GM12801 (cell line): Measurements from ENCODE around the gene BRPF3.

ENCODE experiments used
- TF ChIP-seq, protein P1 (sequence below): IDR thresholded peaks from one replicate; pipeline ENCODE4 v1.5.1; 2011; ENCODE audit warnings: control low read depth; ENCODE audit not compliant: insufficient read length; ENCODE audit errors: extremely low read depth

The BRPF3 gene

DNA sequence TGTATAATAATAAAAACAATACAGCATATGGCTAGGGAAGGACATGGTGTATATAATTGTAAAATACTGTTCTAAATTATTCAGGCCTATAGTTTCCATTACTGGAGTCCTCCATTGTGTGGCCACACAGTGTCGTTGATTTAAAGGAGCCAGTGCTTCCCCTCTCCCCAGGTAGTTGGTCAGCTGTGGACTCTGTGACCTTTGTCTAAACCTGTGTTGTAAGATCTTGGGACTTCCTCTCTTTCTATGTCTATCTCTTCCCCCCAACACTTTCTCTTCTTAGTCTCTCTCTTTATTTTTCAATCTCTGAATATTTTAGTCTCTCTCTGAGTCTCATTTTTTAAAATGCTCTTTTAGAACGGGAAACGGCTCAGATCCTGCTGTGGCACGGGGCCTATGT is 35.6 kb downstream of the BRPF3 start:
- TF ChIP-seq, protein P1, sequence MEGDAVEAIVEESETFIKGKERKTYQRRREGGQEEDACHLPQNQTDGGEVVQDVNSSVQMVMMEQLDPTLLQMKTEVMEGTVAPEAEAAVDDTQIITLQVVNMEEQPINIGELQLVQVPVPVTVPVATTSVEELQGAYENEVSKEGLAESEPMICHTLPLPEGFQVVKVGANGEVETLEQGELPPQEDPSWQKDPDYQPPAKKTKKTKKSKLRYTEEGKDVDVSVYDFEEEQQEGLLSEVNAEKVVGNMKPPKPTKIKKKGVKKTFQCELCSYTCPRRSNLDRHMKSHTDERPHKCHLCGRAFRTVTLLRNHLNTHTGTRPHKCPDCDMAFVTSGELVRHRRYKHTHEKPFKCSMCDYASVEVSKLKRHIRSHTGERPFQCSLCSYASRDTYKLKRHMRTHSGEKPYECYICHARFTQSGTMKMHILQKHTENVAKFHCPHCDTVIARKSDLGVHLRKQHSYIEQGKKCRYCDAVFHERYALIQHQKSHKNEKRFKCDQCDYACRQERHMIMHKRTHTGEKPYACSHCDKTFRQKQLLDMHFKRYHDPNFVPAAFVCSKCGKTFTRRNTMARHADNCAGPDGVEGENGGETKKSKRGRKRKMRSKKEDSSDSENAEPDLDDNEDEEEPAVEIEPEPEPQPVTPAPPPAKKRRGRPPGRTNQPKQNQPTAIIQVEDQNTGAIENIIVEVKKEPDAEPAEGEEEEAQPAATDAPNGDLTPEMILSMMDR = no peak

DNA sequence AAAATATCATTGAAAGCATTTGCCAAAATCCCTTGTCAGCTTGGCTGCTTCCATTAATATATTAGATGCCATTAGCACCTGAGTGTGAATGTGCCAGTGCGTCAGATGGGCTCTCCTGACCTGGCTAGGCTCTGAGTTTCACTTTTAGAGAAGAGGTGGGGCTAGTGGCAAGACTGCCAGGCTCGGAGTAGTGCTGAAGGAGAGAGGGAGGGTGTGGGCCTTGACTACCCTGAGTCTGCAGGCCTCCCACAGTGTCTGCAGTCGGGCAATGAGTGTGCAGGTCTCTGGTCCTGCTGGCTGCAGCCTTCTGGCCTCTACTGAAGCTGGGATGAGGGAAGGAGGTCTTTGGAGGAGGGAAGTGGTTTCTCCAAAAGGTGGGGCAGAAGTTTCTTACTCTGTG is 38.8 kb downstream of the BRPF3 start:
- TF ChIP-seq, protein P1 = no peak

DNA sequence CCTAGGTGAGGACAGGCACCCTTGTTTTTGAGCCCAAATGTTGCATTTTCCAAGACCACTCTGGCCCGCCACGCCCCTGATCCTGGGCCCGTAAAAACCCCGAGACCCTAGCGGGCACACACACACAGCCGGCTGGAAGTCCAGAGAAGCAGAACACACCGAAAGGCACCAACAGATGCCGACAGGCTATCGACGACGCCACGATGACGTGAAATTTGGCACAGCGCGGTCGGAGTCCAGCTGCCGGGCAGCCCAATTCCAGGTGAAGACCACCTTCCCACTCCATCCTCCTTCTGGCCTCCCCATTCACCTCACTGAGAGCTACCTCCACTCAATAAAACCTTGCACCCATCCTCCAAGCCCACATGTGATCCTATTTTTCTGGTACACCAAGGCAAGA is 39.3 kb downstream of the BRPF3 start:
- TF ChIP-seq, protein P1 = no peak

DNA sequence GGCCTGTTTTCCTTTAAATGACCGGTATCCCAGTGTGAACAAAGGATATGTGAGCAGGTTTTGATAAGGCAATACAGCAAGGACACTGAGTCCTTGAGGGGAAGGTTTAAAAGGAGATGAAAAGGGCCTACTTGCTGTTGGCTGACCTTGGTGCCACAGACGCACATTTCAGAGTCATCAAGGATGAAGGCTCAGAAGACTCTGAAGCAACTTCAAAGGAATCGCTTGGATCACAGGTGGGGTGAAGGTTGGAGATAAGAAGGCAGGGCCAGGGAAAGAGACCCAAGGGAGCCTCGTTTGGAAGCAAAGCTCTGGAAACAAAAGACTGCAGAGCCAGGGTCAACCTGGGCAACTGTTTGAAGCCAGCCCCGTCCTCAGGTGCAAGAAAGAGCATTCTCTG is 43.2 kb downstream of the BRPF3 start:
- TF ChIP-seq, protein P1 = no peak

DNA sequence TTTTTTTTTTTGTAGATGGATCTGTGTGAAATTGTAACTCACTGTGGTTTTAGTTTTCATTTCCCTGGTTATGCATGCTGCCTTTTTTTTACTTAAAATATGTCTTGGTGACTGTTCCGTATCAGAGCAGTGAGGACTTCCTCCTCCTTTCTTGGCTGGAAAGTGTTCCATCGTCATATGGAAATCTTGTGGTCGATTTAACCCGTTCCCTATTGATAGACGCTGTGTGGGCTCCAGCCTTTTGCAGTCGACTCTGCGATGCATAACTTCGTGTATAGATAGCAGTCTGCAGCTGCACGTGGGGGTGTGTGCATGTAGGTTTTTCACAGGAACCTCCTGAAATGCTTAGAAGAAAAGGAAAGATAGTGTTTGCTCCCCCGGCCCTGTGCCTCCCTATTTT is 45.2 kb downstream of the BRPF3 start:
- TF ChIP-seq, protein P1 = no peak

DNA sequence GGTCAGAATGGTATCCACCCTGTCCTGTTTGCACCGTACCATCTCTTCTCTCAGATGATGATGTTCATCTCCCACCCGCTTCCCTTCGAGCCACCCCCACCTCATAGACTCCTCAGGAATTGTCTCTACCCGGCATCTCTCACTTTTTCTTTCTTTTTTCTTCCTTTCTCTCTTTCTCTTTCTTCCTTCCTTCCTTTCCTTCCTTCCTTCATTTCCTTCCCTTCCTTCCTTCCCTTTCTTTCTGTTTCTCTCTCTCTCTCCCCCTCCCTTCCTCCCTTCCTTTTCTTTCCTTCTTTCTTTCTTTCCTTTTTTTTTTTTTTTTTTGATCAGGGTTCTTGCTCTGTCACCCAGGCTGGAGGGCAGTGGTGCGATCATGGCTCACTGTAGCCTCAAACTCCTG is 45.6 kb downstream of the BRPF3 start:
- TF ChIP-seq, protein P1 = no peak

DNA sequence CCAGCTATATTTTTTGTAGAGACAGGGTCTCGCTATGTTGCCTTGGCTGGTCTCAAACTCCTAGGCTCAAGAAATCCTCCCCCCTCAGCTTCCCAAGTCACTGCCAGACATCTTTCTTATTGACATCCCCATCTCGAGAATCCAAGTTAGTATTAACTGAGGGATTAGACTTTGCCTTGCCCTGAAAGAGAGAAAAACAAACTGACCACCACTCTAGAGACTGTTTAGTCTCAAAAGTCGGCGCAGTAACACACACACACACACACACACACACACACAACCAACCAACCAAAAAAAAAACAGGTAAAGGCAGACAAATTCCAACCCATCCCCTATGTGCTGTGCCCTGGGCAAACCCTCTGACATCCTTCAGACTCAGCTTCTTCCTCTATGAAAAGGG is 46.1 kb downstream of the BRPF3 start:
- TF ChIP-seq, protein P1 = no peak
